HAP-1 (cell line): ENCODE measurements around the gene TTC7B.

ENCODE experiments used
- DNase-seq, 2 experiments: peaks; one replicate each; pipeline ENCODE4 v3.0.0-alpha.2; 2016 to 2020; ENCODE audit warnings: low spot score in 2 of 2
- H3K27me3 ChIP-seq: fragments of 250-450 bp; sonication (Bioruptor Pico); 2 replicates; pipeline ENCODE4 v1.5.1; 2020; ENCODE audit warnings: low read depth, mild to moderate bottlenecking, moderate library complexity
- H3K36me3 ChIP-seq: fragments of 250-450 bp; sonication (Bioruptor Pico); replicated peaks from 2 replicates; pipeline ENCODE4 v1.5.1; 2020; ENCODE audit warnings: mild to moderate bottlenecking
- H3K4me1 ChIP-seq: fragments of 250-450 bp; sonication (Bioruptor Pico); 2 replicates; pipeline ENCODE4 v1.5.1; 2020; ENCODE audit warnings: mild to moderate bottlenecking
- H3K4me3 ChIP-seq: fragments of 250-450 bp; sonication (Bioruptor Pico); 2 replicates; pipeline ENCODE4 v1.5.1; 2020; ENCODE audit warnings: mild to moderate bottlenecking, moderate library complexity
- H3K9me3 ChIP-seq: fragments of 250-450 bp; sonication (Bioruptor Pico); 2 replicates; pipeline ENCODE4 v1.5.1; 2020; ENCODE audit warnings: mild to moderate bottlenecking, moderate library complexity
- in situ Hi-C: fragments of 300-500 bp; cut with MboI; formaldehyde crosslinking; loops from 3 replicates; pipeline ENCODE4 v1.14.3; 2020; ENCODE audit warnings: low sequenced_read_pairs, inconsistent platforms, mixed read lengths

Gene TTC7B

GRCh38 chr14:90572441-90573150 lies 243.6 kb downstream of the TTC7B start:
- no peaks in the 10 kb centered on the region for H3K27me3 ChIP-seq
- in situ Hi-C loops, result no loop called here
- DNase-seq, result no peak
- no peaks in the 10 kb centered on the region for H3K9me3 ChIP-seq
- no peaks in the 10 kb centered on the region for H3K4me1 ChIP-seq
- no peaks in the 10 kb centered on the region for H3K36me3 ChIP-seq
- H3K4me3 ChIP-seq, result no peak overlapping the region

- no peaks in the 10 kb centered on the region for H3K36me3 ChIP-seq
Measured at GRCh38 chr14:90571149-90571947, 244.9 kb downstream of the TTC7B start.

GRCh38 chr14:90570461-90570860 lies 245.8 kb downstream of the TTC7B start:
- H3K27me3 ChIP-seq, result no peaks in the 10 kb centered on the region
- H3K4me3 ChIP-seq, result no peak overlapping the region
- no peak for DNase-seq
- in situ Hi-C loops, result no loop called here
- H3K9me3 ChIP-seq, result no peaks in the 10 kb centered on the region
- H3K4me1 ChIP-seq, result no peaks in the 10 kb centered on the region
- no peaks in the 10 kb centered on the region for H3K36me3 ChIP-seq

More at GRCh38 chr14:90571149-90571947, 244.9 kb downstream of the TTC7B start:
- H3K4me3 ChIP-seq, result no peak overlapping the region
- H3K4me1 ChIP-seq, result no peaks in the 10 kb centered on the region
- H3K27me3 ChIP-seq, result no peaks in the 10 kb centered on the region
- H3K9me3 ChIP-seq, result no peaks in the 10 kb centered on the region
- DNase-seq, result no peak
- in situ Hi-C loops, result no loop called here

GRCh38 chr14:90569606-90570387 lies 246.4 kb downstream of the TTC7B start:
- no peak for DNase-seq
- Histone ChIP-seq H3K9me3 (no peaks in the 10 kb centered on the region), H3K36me3 (no peaks in the 10 kb centered on the region), H3K27me3 (no peaks in the 10 kb centered on the region), H3K4me1 (no peaks in the 10 kb centered on the region), H3K4me3 (no peak overlapping the region)
- in situ Hi-C loops, result no loop called here

GRCh38 chr14:90569201-90569600 lies 247.0 kb downstream of the TTC7B start:
- in situ Hi-C loops, result no loop called here
- Histone ChIP-seq H3K4me1 (no peaks in the 10 kb centered on the region), H3K4me3 (no peak overlapping the region), H3K36me3 (no peaks in the 10 kb centered on the region), H3K27me3 (no peaks in the 10 kb centered on the region), H3K9me3 (no peaks in the 10 kb centered on the region)
- no peak for DNase-seq

- Histone ChIP-seq H3K4me1 (no peaks in the 10 kb centered on the region), H3K9me3 (no peaks in the 10 kb centered on the region), H3K4me3 (no peak overlapping the region), H3K27me3 (no peaks in the 10 kb centered on the region), H3K36me3 (no peaks in the 10 kb centered on the region)
- no peak for DNase-seq
- in situ Hi-C loops, result no loop called here
Measured at GRCh38 chr14:90568405-90568804, 247.8 kb downstream of the TTC7B start.

- no peak for DNase-seq
- Histone ChIP-seq H3K27me3 (no peaks in the 10 kb centered on the region), H3K9me3 (no peaks in the 10 kb centered on the region), H3K36me3 (no peaks in the 10 kb centered on the region), H3K4me1 (no peaks in the 10 kb centered on the region), H3K4me3 (no peak overlapping the region)
- in situ Hi-C loops, result no loop called here
Measured at GRCh38 chr14:90567991-90568390, 248.2 kb downstream of the TTC7B start.

- no peaks in the 10 kb centered on the region for H3K9me3 ChIP-seq
- in situ Hi-C loops, result no loop called here
- no peaks in the 10 kb centered on the region for H3K27me3 ChIP-seq
- H3K4me3 ChIP-seq, result no peak overlapping the region
- no peak for DNase-seq
- H3K4me1 ChIP-seq, result no peaks in the 10 kb centered on the region
- no peaks in the 10 kb centered on the region for H3K36me3 ChIP-seq
Measured at GRCh38 chr14:90567191-90567590, 249.0 kb downstream of the TTC7B start.

GRCh38 chr14:90566481-90566880 lies 249.7 kb downstream of the TTC7B start:
- H3K9me3 ChIP-seq, result no peaks in the 10 kb centered on the region
- no peak overlapping the region for H3K4me3 ChIP-seq
- no peaks in the 10 kb centered on the region for H3K36me3 ChIP-seq
- no peaks in the 10 kb centered on the region for H3K4me1 ChIP-seq
- no peaks in the 10 kb centered on the region for H3K27me3 ChIP-seq
- in situ Hi-C loops, result no loop called here
- no peak for DNase-seq

- no peak for DNase-seq
- Histone ChIP-seq H3K27me3 (no peaks in the 10 kb centered on the region), H3K4me1 (no peaks in the 10 kb centered on the region), H3K4me3 (no peak overlapping the region), H3K36me3 (no peaks in the 10 kb centered on the region), H3K9me3 (no peaks in the 10 kb centered on the region)
- in situ Hi-C loops, result no loop called here
Measured at GRCh38 chr14:90564496-90564895, 251.7 kb downstream of the TTC7B start.

GRCh38 chr14:90562652-90563051 lies 253.6 kb downstream of the TTC7B start:
- no peaks in the 10 kb centered on the region for H3K4me1 ChIP-seq
- no peaks in the 10 kb centered on the region for H3K27me3 ChIP-seq
- in situ Hi-C loops, result no loop called here
- no peaks in the 10 kb centered on the region for H3K36me3 ChIP-seq
- H3K4me3 ChIP-seq, result no peak overlapping the region
- DNase-seq, result no peak
- no peaks in the 10 kb centered on the region for H3K9me3 ChIP-seq

GRCh38 chr14:90561920-90562319 lies 254.3 kb downstream of the TTC7B start:
- Histone ChIP-seq H3K27me3 (no peaks in the 10 kb centered on the region), H3K9me3 (no peaks in the 10 kb centered on the region), H3K4me1 (no peaks in the 10 kb centered on the region), H3K36me3 (no peaks in the 10 kb centered on the region), H3K4me3 (no peak overlapping the region)
- in situ Hi-C loops, result no loop called here
- no peak for DNase-seq

- H3K4me3 ChIP-seq, result no peak overlapping the region
- no peaks in the 10 kb centered on the region for H3K4me1 ChIP-seq
- H3K36me3 ChIP-seq, result no peaks in the 10 kb centered on the region
- no peak for DNase-seq
- H3K9me3 ChIP-seq, result no peaks in the 10 kb centered on the region
- no peaks in the 10 kb centered on the region for H3K27me3 ChIP-seq
- in situ Hi-C loops, result no loop called here
Measured at GRCh38 chr14:90560991-90561390, 255.2 kb downstream of the TTC7B start.

GRCh38 chr14:90560558-90560957 lies 255.7 kb downstream of the TTC7B start:
- DNase-seq, result no peak
- H3K9me3 ChIP-seq, result no peaks in the 10 kb centered on the region
- H3K27me3 ChIP-seq, result no peaks in the 10 kb centered on the region
- H3K4me3 ChIP-seq, result no peak overlapping the region
- H3K4me1 ChIP-seq, result no peaks in the 10 kb centered on the region
- no peaks in the 10 kb centered on the region for H3K36me3 ChIP-seq
- in situ Hi-C loops, result no loop called here
